Neural progenitor cell (in vitro differentiated cells): ENCODE results near the gene FBLN1. TPM values are rescaled to one million over a fixed set of nuclear protein-coding genes. Genes with fewer than 3 reads are reported as not detected.

ENCODE experiments used
- DNase-seq: peaks from one replicate; pipeline ENCODE4 v3.0.0-alpha.2; 2016; ENCODE audit warnings: low spot score
- H2AFZ ChIP-seq: fragments of 200-600 bp; sonication (generic); replicated peaks from 2 replicates; pipeline ENCODE4 v1.6.1; 2016; ENCODE audit warnings: antibody characterized with exemption
- H3F3A ChIP-seq: fragments of 200-600 bp; sonication (generic); 2 replicates; pipeline ENCODE4 v1.6.1; 2016; ENCODE audit warnings: antibody characterized with exemption, low read depth
- H3K27ac ChIP-seq: fragments of 200-600 bp; sonication (generic); 2 replicates; pipeline ENCODE4 v1.5.1; 2016; ENCODE audit warnings: mild to moderate bottlenecking
- H3K27me3 ChIP-seq: fragments of 200-600 bp; sonication (generic); 2 replicates; pipeline ENCODE4 v1.6.1; 2016; ENCODE audit warnings: mild to moderate bottlenecking, moderate library complexity
- H3K36me3 ChIP-seq: fragments of 200-600 bp; sonication (generic); 2 replicates; pipeline ENCODE4 v1.5.1; 2016
- H3K4me1 ChIP-seq: fragments of 200-600 bp; sonication (generic); 2 replicates; pipeline ENCODE4 v1.6.1; 2016; ENCODE audit warnings: mixed run types
- H3K4me2 ChIP-seq: fragments of 200-600 bp; sonication (generic); 2 replicates; pipeline ENCODE4 v1.6.1; 2016
- H3K4me3 ChIP-seq: fragments of 200-600 bp; sonication (generic); 2 replicates; pipeline ENCODE4 v1.5.1; 2016
- H3K79me2 ChIP-seq: fragments of 200-600 bp; sonication (generic); 2 replicates; pipeline ENCODE4 v1.6.1; 2016; ENCODE audit warnings: low read depth
- H3K9ac ChIP-seq: fragments of 200-600 bp; sonication (generic); 2 replicates; pipeline ENCODE4 v1.6.1; 2016
- H3K9me3 ChIP-seq: fragments of 200-600 bp; sonication (generic); 2 replicates; pipeline ENCODE4 v1.5.1; 2016; ENCODE audit warnings: low read depth
- H4K20me1 ChIP-seq: fragments of 200-600 bp; sonication (generic); 2 replicates; pipeline ENCODE4 v1.6.1; 2016; ENCODE audit warnings: low read depth
- H3K27ac Mint-ChIP-seq: 3 replicates; pipeline ENCODE4 v1.8.0; 2021; ENCODE audit warnings: mixed read lengths
- H3K27me3 Mint-ChIP-seq: 2 replicates; pipeline ENCODE4 v1.8.0; 2022; ENCODE audit warnings: low read depth, mild to moderate bottlenecking, inconsistent platforms, moderate library complexity, mixed read lengths; ENCODE audit not compliant: insufficient read depth
- H3K36me3 Mint-ChIP-seq: 3 replicates; pipeline ENCODE4 v1.8.0; 2021; ENCODE audit warnings: mixed read lengths
- H3K4me1 Mint-ChIP-seq: 3 replicates; pipeline ENCODE4 v1.8.0; 2021; ENCODE audit warnings: mixed read lengths
- H3K4me3 Mint-ChIP-seq: 3 replicates; pipeline ENCODE4 v1.8.0; 2021; ENCODE audit warnings: mild to moderate bottlenecking, moderate library complexity, mixed read lengths
- H3K9me3 Mint-ChIP-seq: 3 replicates; pipeline ENCODE4 v1.8.0; 2020; ENCODE audit warnings: mixed read lengths
- CTCF ChIP-seq: fragments of 200-600 bp; sonication (generic); IDR thresholded peaks from 2 replicates; pipeline ENCODE4 v1.5.1; 2017; ENCODE audit warnings: antibody characterized with exemption, mild to moderate bottlenecking
- EZH2 ChIP-seq: fragments of 200-600 bp; sonication (generic); IDR thresholded peaks from 2 replicates; pipeline ENCODE4 v1.6.1; 2017; ENCODE audit warnings: antibody characterized with exemption, mild to moderate bottlenecking, moderate library complexity
- EZH2phosphoT487 ChIP-seq: fragments of 200-600 bp; sonication (generic); IDR thresholded peaks from 2 replicates; pipeline ENCODE4 v1.6.1; 2017; ENCODE audit warnings: antibody characterized with exemption
- total RNA-seq: library from RNA; depleted of rRNA; stranded (reverse); fragments of >200 nt; gene quantifications from 2 replicates; pipeline ENCODE4 v1.2.3, GENCODE V29; 2015; ENCODE audit warnings: low replicate concordance

Gene FBLN1
- total RNA-seq, 1 donor from 2014 or later: 84.3 TPM

GRCh38 chr22:45546333-45547015 lies 43.8 kb downstream of the FBLN1 start:
- Histone ChIP-seq H3K4me2 (no peak overlapping the region), H3K4me1 (no peaks in the 10 kb centered on the region), H4K20me1 (no peaks in the 10 kb centered on the region), H3K9ac (no peak overlapping the region), H2AFZ (no peak overlapping the region), H3K9me3 (no peaks in the 10 kb centered on the region), H3K36me3 (no peaks in the 10 kb centered on the region), H3K4me3 (no peak overlapping the region), H3F3A (peaks cover 3% of the 10 kb centered on the region), H3K27me3 (no peaks in the 10 kb centered on the region), H3K79me2 (no peaks in the 10 kb centered on the region), H3K27ac (no peak overlapping the region)
- no peak for DNase-seq
- TF ChIP-seq EZH2phosphoT487: no peak
- no peak for TF ChIP-seq CTCF
- TF ChIP-seq EZH2: no peak
- Mint-ChIP-seq H3K4me1 (peaks cover 18% of the 10 kb centered on the region), H3K9me3 (peaks cover 4% of the 10 kb centered on the region), H3K36me3 (peaks cover 23% of the 10 kb centered on the region), H3K27me3 (peaks cover 15% of the 10 kb centered on the region), H3K4me3 (no peak overlapping the region), H3K27ac (peak overlapping the region; percentile 70)

GRCh38 chr22:45547016-45547345 lies 44.3 kb downstream of the FBLN1 start:
- Histone ChIP-seq H3K4me3 (no peak overlapping the region), H3K79me2 (no peaks in the 10 kb centered on the region), H3F3A (peaks cover 8% of the 10 kb centered on the region), H2AFZ (no peak overlapping the region), H3K9me3 (no peaks in the 10 kb centered on the region), H4K20me1 (no peaks in the 10 kb centered on the region), H3K36me3 (no peaks in the 10 kb centered on the region), H3K4me2 (no peak overlapping the region), H3K9ac (no peak overlapping the region), H3K27me3 (no peaks in the 10 kb centered on the region), H3K4me1 (no peaks in the 10 kb centered on the region), H3K27ac (no peak overlapping the region)
- H3K36me3 Mint-ChIP-seq: peaks cover 23% of the 10 kb centered on the region
- H3K4me3 Mint-ChIP-seq: no peak overlapping the region
- DNase-seq: no peak
- peaks cover 15% of the 10 kb centered on the region for H3K27me3 Mint-ChIP-seq
- TF ChIP-seq EZH2phosphoT487: no peak
- no peak for TF ChIP-seq EZH2
- no peak for TF ChIP-seq CTCF
- H3K9me3 Mint-ChIP-seq: peaks cover 4% of the 10 kb centered on the region
- no peak overlapping the region for H3K27ac Mint-ChIP-seq
- H3K4me1 Mint-ChIP-seq: peaks cover 22% of the 10 kb centered on the region

GRCh38 chr22:45547731-45548130 lies 45.0 kb downstream of the FBLN1 start:
- Histone ChIP-seq H3K27ac (no peak overlapping the region), H3K27me3 (no peaks in the 10 kb centered on the region), H2AFZ (no peak overlapping the region), H3K4me2 (no peak overlapping the region), H3K4me3 (no peak overlapping the region), H3K9ac (no peak overlapping the region), H3F3A (peaks cover 16% of the 10 kb centered on the region), H3K4me1 (peaks cover 3% of the 10 kb centered on the region), H3K9me3 (no peaks in the 10 kb centered on the region), H3K36me3 (no peaks in the 10 kb centered on the region), H3K79me2 (no peaks in the 10 kb centered on the region), H4K20me1 (no peaks in the 10 kb centered on the region)
- no peak overlapping the region for H3K4me3 Mint-ChIP-seq
- peaks cover 23% of the 10 kb centered on the region for H3K36me3 Mint-ChIP-seq
- H3K9me3 Mint-ChIP-seq: peaks cover 4% of the 10 kb centered on the region
- TF ChIP-seq EZH2phosphoT487: no peak
- no peak for TF ChIP-seq EZH2
- TF ChIP-seq CTCF: no peak
- H3K4me1 Mint-ChIP-seq: peaks cover 27% of the 10 kb centered on the region
- H3K27me3 Mint-ChIP-seq: peaks cover 17% of the 10 kb centered on the region
- H3K27ac Mint-ChIP-seq: peak overlapping the region; percentile 92
- DNase-seq: no peak
